ENCODE measurements around the gene GMEB2.

GMEB2 gene

GRCh38 chr20:63577317-63577894, 49.5 kb downstream of the GMEB2 start:
- no peak overlapping the region for H3K4me3 ChIP-seq (ENCODE audit: low read depth, low read length)

GRCh38 chr20:63576311-63576710, 50.6 kb downstream of the GMEB2 start:
- TF ChIP-seq CTCF (IDR thresholded peaks at IDR 0.05; ENCODE audit: insufficient read depth, low read depth, low read length, missing control alignments) = no peak
- no peak for DNase-seq (ENCODE audit: low read depth)
- no peak overlapping the region for H3K4me3 ChIP-seq (ENCODE audit: low read depth, low read length)

More at GRCh38 chr20:63577317-63577894, 49.5 kb downstream of the GMEB2 start:
- DNase-seq (ENCODE audit: low read depth) = no peak
- no peak for TF ChIP-seq CTCF (IDR thresholded peaks at IDR 0.05; ENCODE audit: insufficient read depth, low read depth, low read length, missing control alignments)

GRCh38 chr20:63574829-63575743, 51.8 kb downstream of the GMEB2 start:
- TF ChIP-seq CTCF (IDR thresholded peaks at IDR 0.05; ENCODE audit: insufficient read depth, low read depth, low read length, missing control alignments) = no peak
- DNase-seq (ENCODE audit: low read depth) = no peak
- no peak overlapping the region for H3K4me3 ChIP-seq (ENCODE audit: low read depth, low read length)

- H3K4me3 ChIP-seq (ENCODE audit: low read depth, low read length) = peak within 1 kb of the TSS; percentile 83
- DNase-seq (ENCODE audit: low read depth) = peak; percentile 75
- TF ChIP-seq CTCF (IDR thresholded peaks at IDR 0.05; ENCODE audit: insufficient read depth, low read depth, low read length, missing control alignments) = no peak
Measured at GRCh38 chr20:63574156-63574828, 52.6 kb downstream of the GMEB2 start, which contains the start of gene HELZ2. HELZ2 (minus strand) TSS chr20:63574239; CDS start chr20:63572385, 1,854 bp downstream.

GRCh38 chr20:63573647-63574131, 53.2 kb downstream of the GMEB2 start:
- H3K4me3 ChIP-seq (ENCODE audit: low read depth, low read length) = peak overlapping the region; percentile 83
- DNase-seq (ENCODE audit: low read depth) = no peak
- no peak for TF ChIP-seq CTCF (IDR thresholded peaks at IDR 0.05; ENCODE audit: insufficient read depth, low read depth, low read length, missing control alignments)

- DNase-seq (ENCODE audit: low read depth) = no peak
- TF ChIP-seq CTCF (IDR thresholded peaks at IDR 0.05; ENCODE audit: insufficient read depth, low read depth, low read length, missing control alignments) = peak; percentile 10
- H3K4me3 ChIP-seq (ENCODE audit: low read depth, low read length) = peak overlapping the region; percentile 83
Measured at GRCh38 chr20:63572788-63573646, 53.9 kb downstream of the GMEB2 start.

All from GM12865 (cell line).